Panc1 (cell line): Measurements from ENCODE around the gene UACA. TPM values are rescaled to one million over a fixed set of nuclear protein-coding genes. Genes with fewer than 3 reads are reported as not detected.

Experiments used
- ATAC-seq: fragments of 200-7000 bp; cut with Tn5 transposase; 2 replicates; pipeline ENCODE4 v1.9.1; 2020; ENCODE audit warnings: mild to moderate bottlenecking, moderate library complexity
- BruUV-seq: library from RNA; stranded (reverse); fragments of 400-500 nt; replicated peaks from 2 replicates; lab custom pipeline; 2021; lab: Mats Ljungman, UMichigan
- CTCF ChIA-PET: fragments of 300-600 bp; sonication (Branson Sonifier 250); formaldehyde crosslinking; loops from one replicate; lab custom pipeline; 2022; ENCODE audit warnings: antibody characterized with exemption; lab: Charles Lee
- POLR2A ChIA-PET: fragments of 300-600 bp; sonication (Branson Sonifier 250); formaldehyde crosslinking; loops from one replicate; lab custom pipeline; 2022; ENCODE audit warnings: antibody characterized with exemption; lab: Charles Lee
- DNase-seq: peaks from one replicate; pipeline ENCODE4 v3.0.0-alpha.2; 2010; ENCODE audit warnings: low read depth, low spot score
- H3K27ac ChIP-seq: 2 replicates; pipeline ENCODE4 v1.5.1; 2011; ENCODE audit warnings: mild to moderate bottlenecking, low read length, inconsistent platforms
- H3K27me3 ChIP-seq: fragments of 200-500 bp; sonication (Bioruptor generic); 2 replicates; pipeline ENCODE4 v1.6.0; 2014; ENCODE audit warnings: low read length, inconsistent platforms; ENCODE audit not compliant: control insufficient read depth, insufficient read depth
- H3K36me3 ChIP-seq: fragments of 200-500 bp; sonication (Bioruptor generic); 2 replicates; pipeline ENCODE4 v1.5.1; 2014; ENCODE audit warnings: inconsistent platforms, mild to moderate bottlenecking, low read length, moderate library complexity; ENCODE audit not compliant: control insufficient read depth, insufficient read depth
- H3K4me1 ChIP-seq: 2 replicates; pipeline ENCODE4 v1.5.1; 2011; ENCODE audit warnings: inconsistent platforms, mild to moderate bottlenecking, low read length, moderate library complexity; ENCODE audit not compliant: control insufficient read depth, insufficient read depth
- H3K4me3 ChIP-seq, 2 experiments: 2 replicates each; pipeline ENCODE4 v1.5.1; 2011 to 2012; ENCODE audit warnings: low read depth in 2 of 2, low read length in 2 of 2, mild to moderate bottlenecking in 2 of 2, inconsistent platforms in 1 of 2, moderate library complexity in 1 of 2
- H3K9me3 ChIP-seq: fragments of 200-500 bp; sonication (Bioruptor generic); 2 replicates; pipeline ENCODE4 v1.5.1; 2014; ENCODE audit warnings: low read depth, mild to moderate bottlenecking, inconsistent platforms, low read length, moderate library complexity; ENCODE audit not compliant: control insufficient read depth, insufficient read depth
- CTCF ChIP-seq: fragments of 450-650 bp; IDR thresholded peaks from 2 replicates; pipeline ENCODE4 v1.5.1; 2017; ENCODE audit warnings: mild to moderate bottlenecking
- POLR2AphosphoS5 ChIP-seq: IDR thresholded peaks from 2 replicates; pipeline ENCODE4 v1.6.1; 2012; ENCODE audit warnings: mild to moderate bottlenecking, low read depth, low read length, moderate library complexity
- REST ChIP-seq, 2 experiments: IDR thresholded peaks; 2 replicates each; pipeline ENCODE4 v1.6.1; 2011 to 2012; ENCODE audit warnings: low read depth in 2 of 2, control low read depth in 1 of 2, low read length in 1 of 2, mild to moderate bottlenecking in 1 of 2, moderate library complexity in 1 of 2; ENCODE audit not compliant: insufficient read depth in 1 of 2
- SIN3A ChIP-seq: IDR thresholded peaks from 2 replicates; pipeline ENCODE4 v1.6.1; 2012; ENCODE audit warnings: low read depth, mild to moderate bottlenecking, low read length, moderate library complexity, borderline replicate concordance; ENCODE audit not compliant: insufficient read depth
- TCF7L2 ChIP-seq: IDR thresholded peaks from 2 replicates; pipeline ENCODE4 v1.6.1; 2011; ENCODE audit warnings: mild to moderate bottlenecking, low read depth, low read length, inconsistent platforms
- in situ Hi-C: cut with HindIII; loops from 2 replicates; pipeline ENCODE4 v1.10.0; 2016; ENCODE audit warnings: low sequenced_read_pairs, low pct_unique_long_range_greater_than_20kb
- intact Hi-C: fragments of 100-400 bp; cut with micrococcal nuclease; formaldehyde crosslinking; loops from one replicate; pipeline ENCODE4 v1.10.0; 2022; ENCODE audit not compliant: unreplicated experiment
- total RNA-seq: library from RNA; stranded (reverse); gene quantifications from one replicate; pipeline ENCODE4 v1.2.1, GENCODE V29; 2021; ENCODE audit not compliant: unreplicated experiment

UACA gene
- total RNA-seq, 1 experiment from 2014 or later: 303 TPM

DNA sequence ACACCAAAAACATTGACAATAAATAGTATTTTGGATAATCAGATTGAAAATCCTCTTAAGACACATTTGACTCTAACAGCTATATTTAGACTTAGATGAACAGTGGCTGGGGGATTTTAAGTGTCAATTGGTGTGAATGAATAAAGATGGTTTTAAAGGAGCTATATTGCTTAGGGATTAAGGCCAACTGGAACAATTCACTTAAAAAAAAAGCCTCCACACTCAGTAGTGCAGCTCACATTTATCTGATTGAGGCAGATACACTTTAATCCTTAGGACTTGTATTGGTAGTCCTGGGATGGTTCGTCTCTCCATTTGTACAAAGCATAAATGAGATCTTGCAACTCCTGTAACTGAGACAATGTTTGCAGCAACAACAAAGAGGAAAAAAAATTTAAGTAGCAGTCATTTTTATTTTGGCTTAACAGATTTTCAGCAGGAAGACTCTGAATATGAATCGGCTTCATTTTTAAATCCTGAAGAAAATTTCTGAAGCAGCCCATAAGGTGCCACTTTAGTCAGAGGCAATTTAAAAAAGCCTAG is 112.0 kb downstream of the UACA start:
- H3K4me1 ChIP-seq: no peaks in the 10 kb centered on the region
- intact Hi-C loops: no loop called here
- ATAC-seq (no peak), DNase-seq (no peak)
- ChIA-PET POLR2A (no interaction called here), CTCF (no interaction called here)
- no peak for TF ChIP-seq REST (IDR thresholded peaks at IDR 0.05; ENCODE audit: insufficient read depth in 1 of 2, low read depth in 2 of 2, low read length in 1 of 2)
- no peak for TF ChIP-seq SIN3A
- TF ChIP-seq POLR2AphosphoS5: no peak
- TF ChIP-seq CTCF: no peak
- no peak for TF ChIP-seq TCF7L2
- in situ Hi-C loops: no loop called here
- no peak overlapping the region for H3K4me3 ChIP-seq
- peaks cover 23% of the 10 kb centered on the region for H3K36me3 ChIP-seq
- BruUV-seq: no TSS peak
- H3K27ac ChIP-seq: no peak overlapping the region
- H3K27me3 ChIP-seq: no peaks in the 10 kb centered on the region
- H3K9me3 ChIP-seq: no peaks in the 10 kb centered on the region

DNA sequence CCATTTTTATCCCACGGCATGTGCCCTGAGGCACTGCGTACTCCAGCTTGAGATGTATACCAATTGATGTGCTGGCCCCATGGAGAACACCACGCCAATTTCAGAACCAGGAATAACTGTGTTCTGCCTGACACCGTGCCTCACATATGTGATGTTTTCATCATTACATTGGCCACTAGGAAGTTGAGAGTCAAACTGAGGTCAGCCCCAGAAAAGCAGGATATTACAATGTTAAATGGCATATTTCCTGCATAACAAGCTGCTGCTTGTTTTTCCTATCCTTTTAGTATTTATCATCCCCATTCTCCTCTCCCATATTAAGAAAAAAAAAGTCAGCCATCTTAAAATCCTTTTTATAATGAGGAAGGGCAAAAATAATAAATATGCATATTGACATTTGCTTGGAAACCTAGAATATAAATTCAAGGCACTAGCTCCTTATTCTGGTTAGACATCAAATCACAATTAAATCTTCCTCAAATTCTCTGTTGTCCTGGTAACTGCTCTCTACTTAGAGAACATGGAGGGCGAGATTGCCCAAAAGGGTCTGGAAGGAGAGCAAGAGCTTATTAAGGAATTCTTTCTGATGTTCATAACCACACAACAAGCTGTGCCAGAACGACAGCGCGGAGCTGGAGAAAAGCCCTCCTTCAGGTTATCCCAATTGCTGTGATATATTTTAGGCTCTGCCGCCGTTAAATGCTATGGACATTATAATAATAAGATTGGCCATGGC is 112.6 kb downstream of the UACA start:
- Histone ChIP-seq H3K9me3 (no peaks in the 10 kb centered on the region), H3K27ac (no peak overlapping the region), H3K36me3 (peaks cover 17% of the 10 kb centered on the region; the same call in 1 of the 2 replicates), H3K4me3 (no peak overlapping the region), H3K4me1 (no peaks in the 10 kb centered on the region), H3K27me3 (no peaks in the 10 kb centered on the region)
- in situ Hi-C loops: no loop called here
- no TSS peak for BruUV-seq
- ATAC-seq (no peak), DNase-seq (no peak)
- TF ChIP-seq CTCF: no peak
- TF ChIP-seq POLR2AphosphoS5: peak; percentile 68
- TF ChIP-seq SIN3A: no peak
- TF ChIP-seq TCF7L2: no peak
- ChIA-PET CTCF (interaction anchor here (0.7 kb wide), 1 partner anchor 19 kb away, joined by 3 read pairs; no protein-coding TSS in a partner anchor), POLR2A (no interaction called here)
- intact Hi-C loops: no loop called here
